HG02973 (cell line): ENCODE results near the gene GDPD5.
A peak's percentile ranks its signal among the peaks of the same experiment; 100 is the strongest.

Source experiments
- ATAC-seq: cut with Tn5 transposase; IDR thresholded peaks from one replicate; pipeline ENCODE4 v1.9.1; 2021; ENCODE audit warnings: moderate library complexity; ENCODE audit not compliant: unreplicated experiment

GDPD5 gene

DNA sequence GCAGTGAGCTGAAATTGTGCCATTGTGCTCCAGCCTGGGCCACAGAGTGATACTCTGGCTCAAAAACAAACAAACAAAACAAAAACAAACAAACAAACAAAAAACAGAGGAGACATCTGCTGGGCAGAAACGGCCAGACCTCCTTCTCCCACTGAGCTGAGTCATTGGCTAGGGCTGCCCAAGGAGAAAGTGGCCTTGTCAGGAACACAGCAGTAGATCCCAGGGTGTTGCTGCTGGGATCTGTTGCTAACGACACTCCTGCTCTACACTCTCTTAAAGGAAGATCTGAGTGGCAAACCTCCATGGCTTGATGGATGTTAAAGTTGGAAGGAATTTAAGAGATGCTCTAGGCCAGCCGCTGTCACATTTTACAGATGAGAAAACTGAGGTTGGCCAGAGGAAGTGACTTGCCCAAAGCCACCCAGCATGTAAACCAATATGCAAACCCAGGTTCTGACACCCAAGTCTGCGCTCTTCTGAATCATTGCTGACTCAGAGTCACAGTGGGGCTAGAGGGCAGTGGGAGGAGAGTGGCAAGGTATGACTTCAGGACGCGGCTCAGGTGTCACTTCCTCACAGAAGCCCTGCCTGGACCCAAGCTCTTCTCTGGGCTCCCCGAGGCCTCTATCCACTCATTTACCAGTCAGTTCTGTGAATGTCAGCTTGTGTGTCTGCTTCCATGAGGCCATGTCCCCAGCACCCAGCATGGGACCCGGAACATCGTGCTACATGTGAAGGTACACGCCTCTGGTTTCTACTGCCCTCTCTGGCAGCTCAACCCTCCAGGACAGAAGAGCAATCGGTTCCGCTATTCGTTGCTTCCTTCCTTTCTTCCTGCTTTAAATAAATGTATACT, 11.3 kb upstream of the GDPD5 start:
- peak; percentile 86 for ATAC-seq

DNA sequence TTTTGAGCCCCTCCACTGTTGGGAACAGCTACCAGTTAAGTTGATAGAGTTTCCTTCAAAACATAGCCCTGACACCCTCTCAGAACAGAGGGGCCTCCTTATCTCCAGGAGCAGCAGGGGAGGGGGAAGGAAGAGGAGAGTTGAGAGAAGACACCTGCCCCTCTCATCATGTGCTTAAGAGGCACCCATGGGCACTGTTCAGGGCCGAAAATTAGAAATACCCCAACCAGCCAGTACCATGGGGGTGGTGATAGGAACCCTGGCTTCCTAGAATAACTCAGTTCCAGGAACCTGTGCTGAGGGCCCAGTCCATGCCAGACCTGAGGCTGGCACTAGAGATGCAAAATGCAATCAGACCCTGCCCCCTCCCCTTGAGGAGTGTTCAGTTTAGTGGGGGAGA, 9.3 kb upstream of the GDPD5 start:
- ATAC-seq, result no peak

DNA sequence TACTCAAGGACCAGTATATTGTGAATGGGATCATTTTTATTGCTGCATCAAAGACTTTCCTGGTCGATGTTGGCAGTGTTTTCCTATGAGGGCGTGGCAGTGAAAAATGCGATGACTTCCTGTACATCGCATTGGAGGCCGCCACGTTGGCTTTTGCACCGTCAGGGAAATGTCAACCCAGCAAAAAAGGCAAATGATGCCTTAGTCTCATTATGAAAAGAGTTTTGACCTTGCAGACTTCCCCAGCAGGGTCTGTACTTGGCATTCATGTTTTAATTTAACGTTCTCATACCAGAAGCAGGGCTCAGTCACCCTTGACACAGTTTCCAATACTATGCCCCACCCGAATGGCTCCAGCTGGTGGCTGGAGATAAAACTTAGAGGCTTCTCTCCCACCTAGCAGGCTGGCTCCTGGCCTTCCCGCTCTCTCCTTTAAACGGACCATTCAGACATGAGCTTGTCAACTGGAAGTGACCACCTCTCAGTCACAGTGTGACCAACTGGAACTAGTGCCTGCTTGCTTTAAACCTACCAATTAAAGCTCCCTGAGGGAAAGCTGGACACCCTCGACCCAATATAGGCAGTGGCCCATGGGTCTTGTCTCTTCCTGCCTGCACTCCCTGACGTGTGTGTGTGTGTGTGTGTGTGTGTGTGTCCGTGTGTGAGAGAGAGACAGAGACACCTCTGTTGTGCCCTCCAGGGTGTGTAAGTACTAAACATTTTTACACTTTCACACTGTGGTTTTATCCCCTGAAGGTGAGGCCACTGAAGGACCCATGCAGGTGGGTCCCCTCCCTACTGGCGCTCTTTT, 8.7 kb upstream of the GDPD5 start:
- no peak for ATAC-seq

DNA sequence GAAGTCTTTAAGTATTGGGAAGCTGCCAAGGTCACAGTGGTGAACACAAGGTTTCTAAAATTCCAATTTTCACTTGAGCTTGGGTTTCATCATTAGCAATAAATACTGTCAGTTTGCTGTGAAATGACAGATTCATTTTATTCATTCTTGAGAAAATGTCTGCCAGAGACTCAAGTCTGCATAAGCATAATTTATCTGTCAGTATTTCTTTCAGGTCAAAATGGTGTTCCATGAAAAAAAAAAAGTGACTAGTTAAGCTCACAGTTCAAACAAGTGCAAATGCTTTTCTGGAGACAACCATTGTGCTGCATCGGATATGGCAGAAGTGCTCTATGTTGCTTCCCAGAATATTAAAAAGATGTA, 8.1 kb upstream of the GDPD5 start:
- ATAC-seq, result no peak

DNA sequence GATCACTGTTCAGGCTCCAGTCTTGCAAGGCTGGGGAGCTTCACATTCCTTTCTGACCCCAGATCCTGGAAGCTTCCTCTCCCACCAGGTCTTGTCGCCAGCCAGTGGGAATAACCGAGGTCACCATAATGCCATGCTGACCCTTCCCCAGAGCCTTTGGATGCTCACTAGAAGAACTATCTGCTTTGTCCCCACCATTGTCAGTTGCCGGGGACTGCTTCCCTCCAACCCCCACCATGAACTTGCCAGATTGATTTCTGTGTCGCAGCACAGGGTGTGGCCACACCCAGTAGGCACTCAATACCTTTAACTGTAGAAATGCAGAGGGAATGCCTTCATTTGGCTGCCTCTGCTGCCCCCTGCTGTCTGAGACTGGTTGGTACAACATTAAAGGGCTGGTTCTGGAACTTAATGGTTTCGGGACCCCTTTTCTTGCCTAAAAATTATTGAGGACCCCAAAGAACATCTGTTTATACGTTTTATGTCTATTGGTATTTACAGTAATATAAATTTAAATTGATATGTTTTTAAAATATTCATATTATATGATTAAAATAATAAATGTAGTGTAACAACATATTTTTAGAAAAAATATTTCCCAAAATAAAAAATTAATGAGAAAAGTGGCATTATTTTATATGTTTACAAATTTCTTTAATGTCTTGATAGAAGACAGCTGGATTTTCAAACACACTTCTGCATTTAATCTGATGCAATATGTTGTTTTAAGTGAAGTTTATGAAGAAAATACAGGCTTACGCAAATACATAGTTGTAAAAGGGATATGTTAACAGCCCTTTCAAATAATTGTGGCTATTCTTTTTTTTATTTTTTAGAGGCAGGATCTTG, 6.7 kb upstream of the GDPD5 start:
- ATAC-seq, result no peak

DNA sequence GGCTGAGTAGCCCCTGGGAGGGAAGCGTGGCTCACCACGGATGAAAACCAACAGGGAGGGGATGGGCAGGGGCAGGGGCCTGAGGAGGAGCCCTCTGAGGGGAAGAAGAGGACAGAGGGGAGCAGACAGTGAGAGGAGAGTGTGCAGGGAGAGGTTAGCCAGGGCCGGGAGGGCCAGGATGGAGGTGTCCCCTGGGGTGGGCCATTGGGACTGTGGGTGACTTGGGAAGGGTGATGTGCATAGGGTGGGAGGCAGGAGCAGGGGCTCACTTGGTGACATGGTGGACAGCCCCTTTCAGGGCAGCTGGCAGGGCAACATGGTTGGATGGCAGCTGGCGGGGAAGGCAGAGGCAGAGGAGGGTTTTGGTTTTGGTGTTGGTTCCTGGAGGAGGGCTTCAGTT, 5.6 kb upstream of the GDPD5 start:
- ATAC-seq, result no peak

- ATAC-seq, result no peak
These were observed 4.8 kb upstream of the GDPD5 start for GRCh38 chr11:75530577-75530976.

GRCh38 chr11:75527938-75528735, 2.4 kb upstream of the GDPD5 start:
- ATAC-seq, result no peak

DNA sequence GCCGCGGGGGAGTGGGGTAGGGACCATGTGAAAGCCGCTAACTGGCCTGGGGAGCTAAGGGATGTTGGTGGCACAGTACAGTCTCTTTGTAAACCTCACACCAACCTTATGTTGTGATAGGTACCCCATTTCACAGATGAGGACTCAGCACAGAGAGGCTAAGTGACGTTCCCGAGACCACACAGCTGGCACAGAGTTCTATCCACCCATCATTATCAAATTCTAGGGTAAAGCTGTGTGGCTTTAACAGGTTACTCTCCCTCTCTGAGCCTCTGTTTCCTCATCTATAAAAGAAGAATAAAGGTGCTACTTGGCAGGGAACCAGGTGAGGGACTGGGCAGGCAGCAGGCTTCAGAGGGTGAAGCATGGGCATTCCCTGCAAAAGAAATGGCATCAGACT, 1.4 kb upstream of the GDPD5 start:
- ATAC-seq, result no peak

DNA sequence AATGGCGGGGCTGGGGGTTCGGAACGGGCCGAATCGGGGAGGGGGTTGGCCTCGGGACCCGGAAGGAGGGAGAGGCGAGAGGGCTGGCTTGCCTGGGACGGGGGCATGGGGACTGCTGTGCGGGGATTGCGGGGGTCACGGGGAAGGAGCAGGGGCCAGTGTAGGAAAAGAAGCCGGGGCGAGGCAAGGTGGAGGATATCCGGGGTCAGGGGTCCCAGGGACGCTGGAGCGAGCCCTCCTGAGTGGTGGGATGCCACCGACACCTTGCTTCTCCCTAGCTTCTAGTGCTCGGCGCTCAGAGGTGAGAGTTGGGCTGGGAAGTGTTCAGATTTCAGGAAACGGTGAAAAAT, 426 bp upstream of the GDPD5 start:
- ATAC-seq, result no peak

DNA sequence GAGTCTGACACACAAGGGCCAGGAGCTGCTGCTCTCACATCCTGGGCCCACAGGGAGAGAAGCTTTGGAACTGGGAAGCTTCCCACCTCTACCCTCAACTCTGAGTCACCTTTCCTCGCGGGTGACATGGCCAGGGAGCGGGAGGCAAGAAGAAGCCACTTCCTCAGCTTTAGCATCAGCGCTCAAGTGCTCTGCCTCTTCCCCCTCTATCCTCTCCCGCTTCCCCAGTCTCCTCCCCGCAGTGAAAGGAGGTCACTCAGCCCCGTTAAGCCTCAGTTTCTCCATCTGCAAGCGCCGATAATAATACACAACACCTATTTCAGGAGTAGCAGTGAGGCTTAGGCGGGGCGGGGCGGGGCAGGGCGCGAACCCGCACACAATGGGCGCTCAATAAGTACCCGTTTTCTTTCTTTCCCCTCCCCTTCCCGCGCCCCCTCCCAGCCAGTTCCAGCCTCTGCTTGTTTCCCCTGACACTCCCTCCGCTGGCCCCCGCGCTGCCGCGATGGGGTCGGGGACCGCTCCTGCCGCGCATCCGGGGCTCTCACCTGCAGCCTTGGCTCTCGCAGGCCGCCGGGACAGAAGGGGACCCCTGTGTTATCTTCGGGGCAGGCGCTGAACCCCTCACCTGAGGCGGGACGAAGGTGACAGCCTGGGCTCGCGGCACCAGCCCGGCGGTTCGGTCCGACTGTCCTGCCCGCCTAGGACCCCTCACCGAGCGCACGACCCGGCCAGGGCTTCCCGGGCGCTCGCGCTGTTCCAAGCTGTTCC, 892 bp downstream of the GDPD5 start:
- no peak for ATAC-seq

GRCh38 chr11:75523811-75524664, 1.7 kb downstream of the GDPD5 start:
- ATAC-seq, result no peak

- no peak for ATAC-seq
These were observed 2.6 kb downstream of the GDPD5 start for GRCh38 chr11:75523189-75523588.

DNA sequence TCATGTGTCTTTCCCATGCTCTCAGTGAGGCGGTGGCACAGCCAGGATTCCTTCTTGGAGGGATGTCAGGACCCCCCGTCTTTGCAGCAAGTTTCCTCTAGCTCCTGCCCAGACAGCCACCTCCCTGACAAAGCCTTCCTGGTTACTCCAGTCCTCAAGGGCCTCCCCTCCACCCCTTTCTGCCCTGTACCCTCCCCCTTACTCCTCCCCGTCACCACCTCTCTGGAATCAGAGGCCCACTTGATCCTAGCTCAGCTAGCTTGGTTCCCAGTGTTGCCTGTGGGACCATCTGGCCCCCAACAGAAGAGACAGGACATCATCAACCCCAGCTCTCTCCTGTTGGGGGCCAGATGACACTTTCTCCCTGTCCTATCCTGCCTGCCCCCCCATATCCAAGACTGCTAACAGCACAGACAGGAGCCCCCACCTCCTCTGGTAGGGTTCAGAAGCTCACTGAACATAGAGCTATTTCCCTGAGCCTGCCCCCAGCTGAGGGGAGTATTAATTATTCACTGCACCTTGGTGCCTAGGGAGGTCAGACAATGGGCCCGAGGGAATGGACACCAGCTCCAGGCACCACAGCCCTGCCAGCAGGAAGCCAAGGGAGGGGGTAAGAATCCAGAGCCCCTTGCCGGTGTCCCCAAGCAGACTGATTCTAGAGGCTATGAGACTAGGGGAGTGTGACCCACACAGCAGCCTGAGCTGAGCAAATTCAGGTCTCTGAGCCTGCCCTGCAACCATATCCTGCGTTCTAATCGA, 3.3 kb downstream of the GDPD5 start:
- no peak for ATAC-seq

- no peak for ATAC-seq
These were observed 5.1 kb downstream of the GDPD5 start for GRCh38 chr11:75520688-75521087.

GRCh38 chr11:75518771-75519653, 6.7 kb downstream of the GDPD5 start:
- no peak for ATAC-seq

GRCh38 chr11:75518204-75518549, 7.6 kb downstream of the GDPD5 start:
- ATAC-seq, result no peak
